Endothelial cell of umbilical vein (primary cell): ENCODE measurements around the gene OR2T29. TPM values are rescaled to one million over a fixed set of nuclear protein-coding genes. Genes with fewer than 3 reads are reported as not detected.
"Not testable (repeated sequence)": the region's sequence is repeated elsewhere in the genome, so short reads cannot be mapped to it uniquely, and the experiment has no call there.

Experiments
- BruUV-seq: library from RNA; stranded (reverse); fragments of 400-500 nt; replicated peaks from 2 replicates; lab custom pipeline; 2021; lab: Mats Ljungman, UMichigan
- CTCF ChIA-PET: fragments of 300-600, 350-600 bp; sonication (Branson Sonifier 250); formaldehyde crosslinking; loops from one replicate; lab custom pipeline; 2021; ENCODE audit warnings: antibody characterized with exemption, inconsistent platforms; lab: Charles Lee
- POLR2A ChIA-PET: fragments of 300-600, 350-600 bp; sonication (Branson Sonifier 250); formaldehyde crosslinking; loops from one replicate; lab custom pipeline; 2021; ENCODE audit warnings: antibody characterized with exemption, inconsistent platforms; lab: Charles Lee
- DNase-seq: peaks from one replicate; pipeline ENCODE4 v3.0.0-alpha.2; 2011; ENCODE audit warnings: low read depth, low spot score
- FAIRE-seq: peaks from 2 replicates; lab custom pipeline; 2011; peaks lifted over from hg19 to GRCh38; lab: Jason Lieb, UNC
- H2AFZ ChIP-seq: 2 replicates; pipeline ENCODE4 v1.6.0; 2012; ENCODE audit warnings: low read depth, low read length, control low read depth, inconsistent platforms
- H3K27ac ChIP-seq: 2 replicates; pipeline ENCODE4 v1.5.1; 2011; ENCODE audit warnings: low read depth, mild to moderate bottlenecking, control low read depth, low read length, moderate library complexity; ENCODE audit not compliant: insufficient read depth
- H3K27me3 ChIP-seq, 2 experiments: 2 replicates each; pipeline versions ENCODE4 v1.6.0 to v1.6.1; 2011; ENCODE audit warnings: low read length in 2 of 2, mixed read lengths in 1 of 2; ENCODE audit not compliant: control insufficient read depth in 2 of 2, insufficient read depth in 2 of 2
- H3K36me3 ChIP-seq, 2 experiments: 2 replicates in 1 of 2; 3 replicates in 1 of 2; pipeline ENCODE4 v1.5.1; 2011; ENCODE audit warnings: low read length in 2 of 2, mild to moderate bottlenecking in 1 of 2, moderate library complexity in 1 of 2; ENCODE audit not compliant: control insufficient read depth in 2 of 2, insufficient read depth in 2 of 2; ENCODE audit errors: extremely low read depth in 1 of 2
- H3K4me1 ChIP-seq: 3 replicates; pipeline ENCODE4 v1.5.1; 2011; ENCODE audit warnings: mild to moderate bottlenecking, low read length; ENCODE audit not compliant: control insufficient read depth, insufficient read depth; ENCODE audit errors: extremely low read depth
- H3K4me2 ChIP-seq: 2 replicates; pipeline ENCODE4 v1.6.1; 2011; ENCODE audit warnings: low read length, control low read depth, mixed read lengths; ENCODE audit not compliant: insufficient read depth
- H3K4me3 ChIP-seq, 3 experiments: fragments of 200-600 bp in 1 of 3; sonication (generic), shearing (Covaris generic) in 1 of 3; replicated peaks in 1 of 3; 2 replicates each; pipeline ENCODE4 v1.5.1; 2011 to 2016; ENCODE audit warnings: control low read depth in 3 of 3, low read length in 3 of 3, mild to moderate bottlenecking in 2 of 3, inconsistent platforms in 1 of 3, low read depth in 1 of 3, moderate library complexity in 1 of 3; ENCODE audit not compliant: insufficient read depth in 1 of 3
- H3K79me2 ChIP-seq: 2 replicates; pipeline ENCODE4 v1.6.0; 2012; ENCODE audit warnings: low read length, inconsistent platforms; ENCODE audit not compliant: control insufficient read depth, insufficient read depth
- H3K9ac ChIP-seq: replicated peaks from 2 replicates; pipeline ENCODE3; 2011; ENCODE audit warnings: low read length, control low read depth; ENCODE audit not compliant: insufficient read depth; ENCODE audit errors: extremely low read depth
- H3K9me1 ChIP-seq: replicated peaks from 3 replicates; pipeline ENCODE4 v1.6.0; 2011; ENCODE audit warnings: mild to moderate bottlenecking, low read length; ENCODE audit not compliant: control insufficient read depth, insufficient read depth; ENCODE audit errors: extremely low read depth
- H3K9me3 ChIP-seq: replicated peaks from 2 replicates; pipeline ENCODE4 v1.5.1; 2012; ENCODE audit warnings: low read length, inconsistent platforms; ENCODE audit not compliant: control insufficient read depth, insufficient read depth
- H4K20me1 ChIP-seq: replicated peaks from 2 replicates; pipeline ENCODE3; 2011; ENCODE audit warnings: mild to moderate bottlenecking, low read length; ENCODE audit not compliant: control insufficient read depth, insufficient read depth; ENCODE audit errors: extremely low read depth
- CTCF ChIP-seq, 2 donors: IDR thresholded peaks; 1 replicate in 1 of 2; 2 replicates in 1 of 2; pipeline ENCODE4 v1.5.1; 2011; ENCODE audit warnings: low read length in 2 of 2, mild to moderate bottlenecking in 2 of 2, moderate library complexity in 2 of 2, control low read depth in 1 of 2, inconsistent platforms in 1 of 2, low read depth in 1 of 2; ENCODE audit not compliant: insufficient read depth in 1 of 2; ENCODE audit errors: extremely low read depth in 1 of 2
- FOS ChIP-seq: IDR thresholded peaks from 2 replicates; pipeline ENCODE4 v1.6.1; 2011; ENCODE audit warnings: mild to moderate bottlenecking, low read length, moderate library complexity, borderline replicate concordance; ENCODE audit not compliant: insufficient read depth
- MYC ChIP-seq: IDR thresholded peaks from one replicate; pipeline ENCODE4 v1.6.1; 2011; ENCODE audit warnings: mild to moderate bottlenecking, low read depth, low read length
- POLR2A ChIP-seq: IDR thresholded peaks from 2 replicates; pipeline ENCODE4 v1.6.1; 2012; ENCODE audit warnings: low read depth, mild to moderate bottlenecking, control low read depth, low read length
- dilution Hi-C: fragments of 300-500 bp; cut with MboI; formaldehyde crosslinking; loops from one replicate; pipeline ENCODE4 v1.15.0; 2019; ENCODE audit warnings: low sequenced_read_pairs; ENCODE audit not compliant: extremely low pct_ligation_motif_present
- intact Hi-C: fragments of 100-400 bp; cut with micrococcal nuclease; formaldehyde crosslinking; loops from one replicate; pipeline ENCODE4 v1.10.0; 2022
- polyA plus RNA-seq, 4 experiments: library from polyadenylated mRNA; depleted of rRNA in 3 of 4; stranded (reverse) in 3 of 4; unstranded in 1 of 4; fragments of >200 nt; gene quantifications; 2 replicates each; pipeline versions ENCODE4 v1.2.1 to v1.2.3, GENCODE V29; 2011 to 2012; ENCODE audit warnings: missing spikeins in 1 of 4
- total RNA-seq: library from RNA; stranded (reverse); gene quantifications from 2 replicates; pipeline ENCODE4 v1.2.3, GENCODE V29; 2021

The OR2T29 gene
- total and polyA plus RNA-seq, 2 donors (not counting 3 experiments of a cell fraction or from before 2014, with no cell fraction given) = not detected

DNA sequence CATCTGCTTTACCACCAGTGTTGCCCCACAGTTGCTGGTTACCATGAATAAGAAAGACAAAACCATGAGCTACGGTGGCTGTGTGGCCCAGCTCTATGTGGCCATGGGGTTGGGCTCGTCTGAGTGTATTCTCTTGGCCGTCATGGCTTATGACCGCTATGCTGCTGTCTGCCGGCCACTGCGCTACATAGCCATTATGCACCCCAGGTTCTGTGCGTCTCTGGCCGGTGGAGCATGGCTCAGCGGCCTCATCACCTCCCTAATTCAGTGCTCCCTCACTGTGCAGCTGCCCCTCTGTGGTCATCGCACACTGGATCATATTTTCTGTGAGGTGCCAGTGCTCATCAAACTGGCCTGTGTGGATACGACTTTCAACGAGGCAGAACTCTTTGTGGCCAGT lies 40.7 kb downstream of the OR2T29 start:
- ChIA-PET POLR2A (no interaction called here), CTCF (no interaction called here)
- Histone ChIP-seq H3K79me2 (no peaks in the 10 kb centered on the region), H3K9me3 (peaks cover 2% of the 10 kb centered on the region), H2AFZ (no peak overlapping the region), H3K27ac (no peak overlapping the region), H4K20me1 (no peaks in the 10 kb centered on the region), H3K27me3 (no peaks in the 10 kb centered on the region), H3K4me1 (no peaks in the 10 kb centered on the region), H3K36me3 (no peaks in the 10 kb centered on the region), H3K4me2 (no peak overlapping the region), H3K9me1 (no peaks in the 10 kb centered on the region), H3K9ac (no peak overlapping the region), H3K4me3 (no peak overlapping the region)
- dilution Hi-C loops (no loop called here), intact Hi-C loops (no loop called here)
- TF ChIP-seq MYC (no peak), POLR2A (no peak), CTCF (IDR thresholded peaks at IDR 0.05; ENCODE audit: extremely low read depth in 1 of 2, insufficient read depth in 1 of 2, low read depth in 1 of 2, low read length in 2 of 2) (no peak), FOS (no peak)
- DNase-seq (no peak), FAIRE-seq (no peak)
- no TSS peak for BruUV-seq

GRCh38 chr1:248510217-248510616 lies 52.4 kb downstream of the OR2T29 start:
- DNase-seq, H3K36me3 ChIP-seq, H3K4me1 ChIP-seq, H4K20me1 ChIP-seq, H3K79me2 ChIP-seq, FAIRE-seq, CTCF ChIA-PET, intact Hi-C loops, H3K4me2 ChIP-seq, BruUV-seq, H3K9ac ChIP-seq, H3K9me1 ChIP-seq, H3K27me3 ChIP-seq, H3K9me3 ChIP-seq, H2AFZ ChIP-seq, POLR2A ChIA-PET, dilution Hi-C loops, H3K27ac ChIP-seq, H3K4me3 ChIP-seq: not testable (repeated sequence)

GRCh38 chr1:248507773-248508172 lies 54.8 kb downstream of the OR2T29 start, which contains the start of gene OR2G6:
Gene OR2G6, plus strand, starts transcription at chr1:248508073. Its CDS starts 13,574 bp downstream, at chr1:248521647.
- intact Hi-C loops, H3K27ac ChIP-seq, H3K9me3 ChIP-seq, H3K9me1 ChIP-seq, POLR2A ChIA-PET, H3K4me2 ChIP-seq, DNase-seq, dilution Hi-C loops, BruUV-seq, H3K4me1 ChIP-seq, H2AFZ ChIP-seq, H3K9ac ChIP-seq, H3K36me3 ChIP-seq, H3K79me2 ChIP-seq, H3K27me3 ChIP-seq, H4K20me1 ChIP-seq, CTCF ChIA-PET, H3K4me3 ChIP-seq, FAIRE-seq: not testable (repeated sequence)
